Measurements from ENCODE around the gene ETS1. TPM values are rescaled to one million over a fixed set of nuclear protein-coding genes. Genes with fewer than 3 reads are reported as not detected.

Gene ETS1
- total and polyA plus RNA-seq, 4 donors = 20.7 to 154 (median 78.7) TPM

DNA sequence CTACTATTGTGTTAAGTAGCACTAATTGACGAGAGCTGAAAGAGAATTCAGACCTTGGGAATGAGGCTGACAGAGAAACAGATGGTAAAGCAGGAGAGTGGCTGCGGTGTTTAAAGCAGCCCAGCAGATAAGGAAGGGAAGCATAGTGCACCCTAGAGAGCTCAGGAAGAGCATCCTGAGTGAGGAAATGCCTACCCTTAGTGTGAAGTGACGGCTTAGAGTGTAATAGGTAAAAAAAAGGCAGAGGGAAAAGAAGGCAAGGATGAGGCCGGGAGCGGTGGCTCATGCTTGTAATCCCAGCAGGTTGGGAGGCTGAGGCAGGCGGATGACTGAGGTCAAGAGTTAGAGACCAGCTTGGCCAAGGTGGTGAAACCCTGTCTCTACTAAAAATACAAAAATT, 22.4 kb upstream of the ETS1 start:
- H3K36me3 ChIP-seq (ENCODE audit: control insufficient read depth in 4 of 4, insufficient read depth in 4 of 4, low read length in 4 of 4) = no peaks in the 10 kb centered on the region
- ATAC-seq (ENCODE audit: insufficient read depth, low FRiP score) (no peak), DNase-seq (no peak)
- H3K9me3 ChIP-seq (ENCODE audit: control insufficient read depth in 4 of 4, insufficient read depth in 3 of 4, low read length in 3 of 4) = no peaks in the 10 kb centered on the region
- no peaks in the 10 kb centered on the region for H3K27me3 ChIP-seq (ENCODE audit: control insufficient read depth in 3 of 3, insufficient read depth in 3 of 3, low read length in 2 of 3)
- TF ChIP-seq CTCF (IDR thresholded peaks at IDR 0.05; ENCODE audit: control extremely low read depth, extremely low read depth) = no peak
- no peak overlapping the region for H3K4me3 ChIP-seq
- H3K9ac ChIP-seq (ENCODE audit: insufficient read depth in 1 of 2, low read length in 2 of 2) = no peak overlapping the region
- H3K27ac ChIP-seq (ENCODE audit: low read depth in 1 of 2, low read length in 1 of 2) = no peak overlapping the region
- 88% methylated on average over 6 of the region's 6 CpGs for WGBS, 2 donors
- H3K4me1 ChIP-seq (ENCODE audit: control insufficient read depth in 5 of 5, insufficient read depth in 5 of 5, low read length in 5 of 5) = peaks cover 3 to 43% (median 15%) of the 10 kb centered on the region in 5 donors

GRCh38 chr11:128608746-128609407, 21.5 kb upstream of the ETS1 start:
- Histone ChIP-seq H3K36me3 (ENCODE audit: control insufficient read depth in 4 of 4, insufficient read depth in 4 of 4, low read length in 4 of 4) (no peaks in the 10 kb centered on the region), H3K27me3 (ENCODE audit: control insufficient read depth in 3 of 3, insufficient read depth in 3 of 3, low read length in 2 of 3) (no peaks in the 10 kb centered on the region), H3K9me3 (ENCODE audit: control insufficient read depth in 4 of 4, insufficient read depth in 3 of 4, low read length in 3 of 4) (no peaks in the 10 kb centered on the region), H3K4me3 (no peak overlapping the region), H3K4me1 (ENCODE audit: control insufficient read depth in 5 of 5, insufficient read depth in 5 of 5, low read length in 5 of 5) (peaks cover 6 to 38% (median 15%) of the 10 kb centered on the region in 5 donors), H3K9ac (ENCODE audit: insufficient read depth in 1 of 2, low read length in 2 of 2) (no peak overlapping the region), H3K27ac (ENCODE audit: low read depth in 1 of 2, low read length in 1 of 2) (no peak overlapping the region)
- no peak for TF ChIP-seq CTCF (IDR thresholded peaks at IDR 0.05; ENCODE audit: control extremely low read depth, extremely low read depth)
- WGBS, 2 donors = 70 to 79% methylated on average over 10 of the region's 10 CpGs
- DNase-seq (no peak), ATAC-seq (ENCODE audit: insufficient read depth, low FRiP score) (no peak)

DNA sequence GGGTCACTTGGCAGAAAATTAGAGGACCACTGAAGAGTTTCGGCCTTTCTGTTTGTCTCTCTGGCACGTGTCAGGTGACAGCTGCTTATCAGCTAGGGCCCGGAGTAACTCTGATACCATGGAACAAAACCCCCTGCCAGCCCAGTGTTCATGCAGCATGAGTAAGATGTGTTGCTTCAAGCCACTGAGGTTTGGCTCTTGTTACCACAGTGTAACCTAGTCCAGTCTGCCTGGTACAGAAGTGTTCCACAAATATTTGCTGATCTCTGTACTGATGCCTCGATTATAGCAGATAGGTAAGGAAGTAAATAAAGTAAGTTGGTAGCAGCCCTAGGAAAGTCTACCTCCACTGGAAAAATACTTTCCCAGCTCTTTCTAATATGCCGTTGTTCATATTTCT, 20.5 kb upstream of the ETS1 start:
- Histone ChIP-seq H3K27me3 (ENCODE audit: control insufficient read depth in 3 of 3, insufficient read depth in 3 of 3, low read length in 2 of 3) (no peaks in the 10 kb centered on the region), H3K4me1 (ENCODE audit: control insufficient read depth in 5 of 5, insufficient read depth in 5 of 5, low read length in 5 of 5) (peaks cover 6 to 39% (median 18%) of the 10 kb centered on the region in 5 donors), H3K4me3 (no peak overlapping the region), H3K27ac (ENCODE audit: low read depth in 1 of 2, low read length in 1 of 2) (no peak overlapping the region), H3K9ac (ENCODE audit: insufficient read depth in 1 of 2, low read length in 2 of 2) (no peak overlapping the region), H3K36me3 (ENCODE audit: control insufficient read depth in 4 of 4, insufficient read depth in 4 of 4, low read length in 4 of 4) (no peaks in the 10 kb centered on the region), H3K9me3 (ENCODE audit: control insufficient read depth in 4 of 4, insufficient read depth in 3 of 4, low read length in 3 of 4) (no peaks in the 10 kb centered on the region)
- TF ChIP-seq CTCF (IDR thresholded peaks at IDR 0.05; ENCODE audit: control extremely low read depth, extremely low read depth) = no peak
- no peak for DNase-seq
- no peak for ATAC-seq (ENCODE audit: insufficient read depth, low FRiP score)
- 69 to 91% methylated on average over 5 of the region's 5 CpGs for WGBS, 2 donors

GRCh38 chr11:128604723-128605122, 17.4 kb upstream of the ETS1 start:
- whole genome bisulfite sequencing, 2 donors = 70 to 79% methylated on average over 5 of the region's 5 CpGs
- TF ChIP-seq CTCF (IDR thresholded peaks at IDR 0.05; ENCODE audit: control extremely low read depth, extremely low read depth) = no peak
- H3K27ac ChIP-seq (ENCODE audit: low read depth in 1 of 2, low read length in 1 of 2) = no peak overlapping the region

More at GRCh38 chr11:128604723-128605122, 17.4 kb upstream of the ETS1 start:
- H3K4me3 ChIP-seq = no peak overlapping the region
- H3K9me3 ChIP-seq (ENCODE audit: control insufficient read depth in 4 of 4, insufficient read depth in 3 of 4, low read length in 3 of 4) = no peaks in the 10 kb centered on the region
- ATAC-seq (ENCODE audit: insufficient read depth, low FRiP score) (no peak), DNase-seq (no peak)
- H3K27me3 ChIP-seq (ENCODE audit: control insufficient read depth in 3 of 3, insufficient read depth in 3 of 3, low read length in 2 of 3) = no peaks in the 10 kb centered on the region
- no peak overlapping the region for H3K9ac ChIP-seq (ENCODE audit: insufficient read depth in 1 of 2, low read length in 2 of 2)
- H3K4me1 ChIP-seq (ENCODE audit: control insufficient read depth in 5 of 5, insufficient read depth in 5 of 5, low read length in 5 of 5) = peaks cover 0 to 17% (median 6%) of the 10 kb centered on the region in 5 donors
- no peaks in the 10 kb centered on the region for H3K36me3 ChIP-seq (ENCODE audit: control insufficient read depth in 4 of 4, insufficient read depth in 4 of 4, low read length in 4 of 4)

Data from lung (tissue), 12 donors.